ENCODE data around the gene WWOX.

DNA sequence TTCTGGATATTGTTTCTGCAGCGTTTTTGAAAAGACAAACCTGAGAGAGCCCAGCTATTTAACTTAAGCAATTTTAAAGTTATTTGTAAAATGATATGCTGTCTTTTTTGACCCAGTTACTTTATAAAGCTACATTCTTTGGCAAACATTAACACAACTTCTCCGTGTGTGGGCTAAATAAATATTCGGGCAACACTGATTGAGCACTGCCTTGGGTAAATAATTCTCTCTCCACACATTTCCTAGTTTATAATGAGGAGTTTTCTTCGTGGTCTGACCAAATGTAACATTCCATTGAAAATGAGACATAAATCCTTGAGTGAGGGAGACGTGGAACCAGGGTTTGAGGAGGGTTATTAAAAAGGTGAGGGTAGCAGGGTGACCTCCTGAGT, 142.8 kb downstream of the WWOX start:
- TF ChIP-seq, protein P1, sequence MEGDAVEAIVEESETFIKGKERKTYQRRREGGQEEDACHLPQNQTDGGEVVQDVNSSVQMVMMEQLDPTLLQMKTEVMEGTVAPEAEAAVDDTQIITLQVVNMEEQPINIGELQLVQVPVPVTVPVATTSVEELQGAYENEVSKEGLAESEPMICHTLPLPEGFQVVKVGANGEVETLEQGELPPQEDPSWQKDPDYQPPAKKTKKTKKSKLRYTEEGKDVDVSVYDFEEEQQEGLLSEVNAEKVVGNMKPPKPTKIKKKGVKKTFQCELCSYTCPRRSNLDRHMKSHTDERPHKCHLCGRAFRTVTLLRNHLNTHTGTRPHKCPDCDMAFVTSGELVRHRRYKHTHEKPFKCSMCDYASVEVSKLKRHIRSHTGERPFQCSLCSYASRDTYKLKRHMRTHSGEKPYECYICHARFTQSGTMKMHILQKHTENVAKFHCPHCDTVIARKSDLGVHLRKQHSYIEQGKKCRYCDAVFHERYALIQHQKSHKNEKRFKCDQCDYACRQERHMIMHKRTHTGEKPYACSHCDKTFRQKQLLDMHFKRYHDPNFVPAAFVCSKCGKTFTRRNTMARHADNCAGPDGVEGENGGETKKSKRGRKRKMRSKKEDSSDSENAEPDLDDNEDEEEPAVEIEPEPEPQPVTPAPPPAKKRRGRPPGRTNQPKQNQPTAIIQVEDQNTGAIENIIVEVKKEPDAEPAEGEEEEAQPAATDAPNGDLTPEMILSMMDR (IDR thresholded peaks at IDR 0.05), result no peak
- no peak for TF ChIP-seq POLR2A (IDR thresholded peaks at IDR 0.05)

All from right lobe of liver (tissue), 4 donors.